HCT116 (cell line): ENCODE results near the gene DNAJB9. TPM values are rescaled to one million over a fixed set of nuclear protein-coding genes. Genes with fewer than 3 reads are reported as not detected.

Experiments
- ATAC-seq: fragments of 200-7000 bp; cut with Tn5 transposase; 2 replicates; pipeline ENCODE4 v1.9.1; 2020; ENCODE audit warnings: mild to moderate bottlenecking, moderate library complexity
- BruUV-seq: library from RNA; stranded (reverse); fragments of 400-500 nt; replicated peaks from 2 replicates; lab custom pipeline; 2021; lab: Mats Ljungman, UMichigan
- CTCF ChIA-PET: fragments of 300-600 bp; sonication (Branson Sonifier 250); formaldehyde crosslinking; loops from one replicate; lab custom pipeline; 2021; ENCODE audit warnings: antibody characterized with exemption; lab: Charles Lee
- POLR2A ChIA-PET: fragments of 300-600, 350-600 bp; sonication (Branson Sonifier 250); formaldehyde crosslinking; loops from one replicate; lab custom pipeline; 2021; ENCODE audit warnings: antibody characterized with exemption; lab: Charles Lee
- RAD21 ChIA-PET, 2 experiments: fragments of 300-600 bp; sonication (Branson Sonifier 250); formaldehyde crosslinking; loops; one replicate each; lab custom pipeline; 2023; ENCODE audit warnings: low total read pairs in 2 of 2; ENCODE audit not compliant: uncharacterized antibody in 2 of 2, unreplicated experiment in 2 of 2, low non-redundant PET in 1 of 2; lab: Charles Lee
- DNase-seq: peaks from one replicate; pipeline ENCODE4 v3.0.0-alpha.2; 2010; ENCODE audit warnings: low read depth, low spot score
- H2AFZ ChIP-seq: fragments of 200-600 bp; shearing (Covaris generic), sonication (generic); 2 replicates; pipeline ENCODE4 v1.6.1; 2017; ENCODE audit warnings: low read depth, mixed run types, mixed read lengths, antibody characterized with exemption, low read length; ENCODE audit not compliant: poor library complexity, severe bottlenecking
- H3K27ac ChIP-seq: 2 replicates; pipeline ENCODE4 v1.5.1; 2012; ENCODE audit warnings: low read depth, low read length
- H3K27me3 ChIP-seq: fragments of 200-600 bp; sonication (generic); 2 replicates; pipeline ENCODE4 v1.6.1; 2016; ENCODE audit warnings: mixed run types, low read length, mixed read lengths; ENCODE audit not compliant: insufficient read depth
- H3K36me3 ChIP-seq, 2 experiments: fragments of 200-500 bp in 1 of 2; fragments of 200-600 bp in 1 of 2; sonication (Bioruptor generic) in 1 of 2; sonication (generic) in 1 of 2; 2 replicates each; pipeline versions ENCODE4 v1.5.1 to v1.6.1; 2014 to 2016; ENCODE audit warnings: low read length in 2 of 2, inconsistent platforms in 1 of 2, mixed read lengths in 1 of 2, mixed run types in 1 of 2; ENCODE audit not compliant: insufficient read depth in 2 of 2, control insufficient read depth in 1 of 2
- H3K4me1 ChIP-seq, 2 experiments: fragments of 200-600 bp in 1 of 2; sonication (generic) in 1 of 2; 2 replicates each; pipeline versions ENCODE4 v1.5.1 to v1.6.1; 2012 to 2017; ENCODE audit warnings: low read length in 2 of 2, inconsistent platforms in 1 of 2, mild to moderate bottlenecking in 1 of 2, mixed read lengths in 1 of 2, mixed run types in 1 of 2, moderate library complexity in 1 of 2; ENCODE audit not compliant: insufficient read depth in 2 of 2, control insufficient read depth in 1 of 2
- H3K4me2 ChIP-seq: fragments of 200-600 bp; sonication (generic); 2 replicates; pipeline ENCODE4 v1.6.1; 2017; ENCODE audit warnings: mixed run types, low read length, mixed read lengths
- H3K4me3 ChIP-seq, 2 experiments: fragments of 200-600 bp in 1 of 2; sonication (generic) in 1 of 2; replicated peaks in 1 of 2; 2 replicates each; pipeline ENCODE4 v1.5.1; 2011 to 2016; ENCODE audit warnings: low read length in 2 of 2, control low read depth in 1 of 2, low read depth in 1 of 2, mild to moderate bottlenecking in 1 of 2, mixed read lengths in 1 of 2, mixed run types in 1 of 2
- H3K79me2 ChIP-seq: fragments of 200-600 bp; sonication (generic); 2 replicates; pipeline ENCODE4 v1.6.1; 2017; ENCODE audit warnings: mild to moderate bottlenecking, mixed run types, low read length, moderate library complexity, mixed read lengths; ENCODE audit not compliant: insufficient read depth
- H3K9ac ChIP-seq: fragments of 200-600 bp; sonication (generic); 2 replicates; pipeline ENCODE4 v1.6.1; 2016; ENCODE audit warnings: low read length, mixed read lengths
- H3K9me2 ChIP-seq: fragments of 200-600 bp; sonication (generic), shearing (Covaris generic); 2 replicates; pipeline ENCODE4 v1.6.1; 2017; ENCODE audit warnings: mixed run types, mild to moderate bottlenecking, moderate library complexity; ENCODE audit not compliant: insufficient read depth
- H3K9me3 ChIP-seq, 2 experiments: fragments of 200-500 bp in 1 of 2; fragments of 200-600 bp in 1 of 2; sonication (Bioruptor generic) in 1 of 2; sonication (generic) in 1 of 2; 2 replicates each; pipeline ENCODE4 v1.6.1; 2014 to 2017; ENCODE audit warnings: low read length in 2 of 2, mixed read lengths in 2 of 2, inconsistent platforms in 1 of 2, low read depth in 1 of 2, mild to moderate bottlenecking in 1 of 2, mixed run types in 1 of 2, moderate library complexity in 1 of 2; ENCODE audit not compliant: control insufficient read depth in 1 of 2, insufficient read depth in 1 of 2
- H4K20me1 ChIP-seq: fragments of 200-600 bp; sonication (generic), shearing (Covaris generic); 2 replicates; pipeline ENCODE4 v1.6.1; 2017; ENCODE audit warnings: mixed run types, mild to moderate bottlenecking, moderate library complexity; ENCODE audit not compliant: insufficient read depth
- CEBPB ChIP-seq: IDR thresholded peaks from 2 replicates; pipeline ENCODE4 v1.6.1; 2012; ENCODE audit warnings: low read depth
- CTCF ChIP-seq, 3 experiments: fragments of 200-600 bp in 1 of 3; sonication (generic) in 1 of 3; IDR thresholded peaks in 2 of 3; conservative IDR thresholded peaks in 1 of 3; 2 replicates each; pipeline ENCODE4 v1.5.1; 2012 to 2017; ENCODE audit warnings: low read depth in 2 of 3, low read length in 2 of 3, antibody characterized with exemption in 1 of 3, borderline replicate concordance in 1 of 3, control low read depth in 1 of 3, mild to moderate bottlenecking in 1 of 3, mixed read lengths in 1 of 3, mixed run types in 1 of 3, moderate library complexity in 1 of 3; ENCODE audit not compliant: insufficient read depth in 1 of 3
- ELF1 ChIP-seq: IDR thresholded peaks from 2 replicates; pipeline ENCODE4 v1.6.1; 2012; ENCODE audit warnings: low read depth, borderline replicate concordance
- EZH2phosphoT487 ChIP-seq: fragments of 200-600 bp; IDR thresholded peaks from 2 replicates; pipeline ENCODE4 v1.6.1; 2018; ENCODE audit warnings: antibody characterized with exemption, borderline replicate concordance
- FOSL1 ChIP-seq: IDR thresholded peaks from 2 replicates; pipeline ENCODE4 v1.6.1; 2012; ENCODE audit warnings: low read depth
- MAX ChIP-seq: IDR thresholded peaks from 2 replicates; pipeline ENCODE4 v1.6.1; 2012
- SRF ChIP-seq: IDR thresholded peaks from 2 replicates; pipeline ENCODE4 v1.6.1; 2012; ENCODE audit warnings: low read depth
- TCF7L2 ChIP-seq: IDR thresholded peaks from 2 replicates; pipeline ENCODE4 v1.7.0; 2011; ENCODE audit warnings: borderline replicate concordance, inconsistent platforms; ENCODE audit not compliant: insufficient read depth, insufficient read length; ENCODE audit errors: extremely low read depth
- ZFX ChIP-seq: fragments of 450-650 bp; IDR thresholded peaks from 2 replicates; pipeline ENCODE4 v1.6.1; 2017
- intact Hi-C: fragments of 100-400 bp; cut with micrococcal nuclease; formaldehyde crosslinking; loops from 2 replicates; pipeline ENCODE4 v1.10.0; 2022
- total RNA-seq: library from RNA; stranded (reverse); gene quantifications from one replicate; pipeline ENCODE4 v1.2.1, GENCODE V29; 2021; ENCODE audit not compliant: unreplicated experiment

The DNAJB9 gene
- total RNA-seq, 1 experiment from 2014 or later: 10.1 TPM

- RAD21 ChIA-PET: no interaction called here
- CTCF ChIA-PET: no interaction called here
- Histone ChIP-seq H3K9me2 (no peaks in the 10 kb centered on the region), H3K4me1 (peaks cover 2 to 12% of the 10 kb centered on the region in 2 experiments; a peak in 3 of 4 replicates), H3K4me3 (no peak overlapping the region), H4K20me1 (no peaks in the 10 kb centered on the region), H3K27ac (no peak overlapping the region), H2AFZ (no peak overlapping the region), H3K36me3 (no peaks in the 10 kb centered on the region), H3K9ac (no peak overlapping the region), H3K9me3 (no peaks in the 10 kb centered on the region), H3K27me3 (no peaks in the 10 kb centered on the region), H3K4me2 (no peak overlapping the region), H3K79me2 (no peaks in the 10 kb centered on the region)
- TF ChIP-seq MAX (no peak), TCF7L2 (no peak), EZH2phosphoT487 (no peak), CTCF (IDR thresholded peaks at IDR 0.05 in 2 of 3, conservative IDR thresholded peaks at IDR 0.05 in 1 of 3; ENCODE audit: borderline replicate concordance in 1 of 3, insufficient read depth in 1 of 3, low read depth in 2 of 3, low read length in 2 of 3) (no peak), ELF1 (no peak), SRF (no peak), CEBPB (no peak), FOSL1 (no peak), ZFX (no peak)
- ATAC-seq: no peak
- POLR2A ChIA-PET: no interaction called here
- intact Hi-C loops: no loop called here
- BruUV-seq: no TSS peak
- no peak for DNase-seq
Measured at GRCh38 chr7:108600399-108600798, 30.7 kb downstream of the DNAJB9 start.
